GM12892 (cell line): Measurements from ENCODE around the gene STON1.

Experiments
- POLR2A ChIP-seq: IDR thresholded peaks from 2 replicates; pipeline ENCODE4 v1.6.1; 2011; ENCODE audit warnings: low read depth, low read length, control low read depth
- POLR2AphosphoS5 ChIP-seq: IDR thresholded peaks from 2 replicates; pipeline ENCODE4 v1.6.1; 2011; ENCODE audit warnings: low read depth, low read length, control low read depth
- TAF1 ChIP-seq: IDR thresholded peaks from 2 replicates; pipeline ENCODE4 v1.6.1; 2011; ENCODE audit warnings: low read depth, mild to moderate bottlenecking, control low read depth, low read length, borderline replicate concordance

DNA sequence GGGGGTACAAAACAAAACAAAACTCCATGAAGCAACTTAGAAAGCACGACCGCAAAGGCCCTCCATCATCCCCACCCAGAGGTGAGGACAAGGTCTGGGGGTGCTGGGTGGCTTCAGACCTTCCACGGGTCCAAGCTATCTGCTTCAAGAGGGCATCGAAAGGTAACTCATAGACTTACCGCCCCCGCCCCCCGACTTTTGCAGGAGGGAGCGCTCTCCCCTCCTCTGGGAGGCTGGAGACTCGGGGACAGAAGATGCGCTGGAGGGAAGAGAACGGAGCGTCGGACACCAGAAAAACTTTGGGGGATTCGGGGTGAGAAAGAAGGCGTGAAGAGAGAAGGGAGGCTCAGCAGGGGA, 300 bp upstream of the STON1 start:
- no peak for TF ChIP-seq POLR2A
- TF ChIP-seq POLR2AphosphoS5 = no peak
- no peak for TF ChIP-seq TAF1
